ENCODE measurements around the gene CBLN3. TPM values are rescaled to one million over a fixed set of nuclear protein-coding genes. Genes with fewer than 3 reads are reported as not detected.
"Not testable (repeated sequence)": the region's sequence is repeated elsewhere in the genome, so short reads cannot be mapped to it uniquely, and the experiment has no call there.

Gene CBLN3
- total RNA-seq, 1 donor from 2014 or later: 0.47 TPM

DNA sequence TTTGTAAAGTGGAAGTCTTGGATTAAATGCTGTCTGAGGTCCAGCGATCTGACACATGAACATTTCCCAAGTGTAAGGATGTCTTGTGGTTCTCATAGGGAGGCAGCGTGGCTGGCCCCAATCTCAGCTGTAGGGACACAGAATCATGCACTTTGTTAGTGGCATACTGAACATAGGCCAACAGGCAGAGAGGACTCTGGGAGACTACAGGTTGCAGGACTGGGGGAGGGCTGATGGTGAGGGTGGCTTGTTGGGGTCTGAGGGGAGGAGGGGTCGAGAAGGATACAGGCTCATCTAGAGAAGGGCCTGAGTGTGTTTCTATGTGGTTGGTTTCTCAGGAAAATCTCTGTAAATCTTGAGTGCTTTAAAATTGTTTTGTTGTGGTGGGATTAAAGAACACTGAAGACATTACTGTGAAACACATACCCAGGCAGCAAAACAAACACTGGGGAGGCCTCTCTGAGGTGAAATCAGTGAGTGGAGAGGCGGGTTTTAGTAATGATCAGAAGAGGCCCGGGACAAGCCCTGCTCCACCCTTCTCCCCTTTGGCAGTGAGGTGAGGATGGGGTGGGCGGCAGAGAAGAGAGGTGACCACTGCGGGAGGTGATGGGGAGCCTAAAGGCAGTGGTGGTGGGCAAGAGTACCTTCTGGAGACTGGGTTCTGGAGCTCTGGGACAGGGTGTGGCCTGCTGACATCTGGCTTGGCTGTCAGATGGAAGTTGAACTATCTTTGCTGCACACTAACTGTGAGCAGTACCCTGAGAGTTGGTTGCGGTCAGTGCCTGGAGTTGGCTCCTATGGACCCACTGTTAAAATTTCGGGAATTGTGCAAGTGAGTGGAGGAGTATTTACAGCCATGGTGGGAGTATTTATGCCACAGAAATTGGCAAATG, 27.4 kb downstream of the CBLN3 start:
- DNase-seq: no peak

GRCh38 chr14:24399999-24400718, 29.3 kb downstream of the CBLN3 start:
- no peak for DNase-seq

- no peak for DNase-seq
Observed at GRCh38 chr14:24399447-24399822, 30.0 kb downstream of the CBLN3 start.

DNA sequence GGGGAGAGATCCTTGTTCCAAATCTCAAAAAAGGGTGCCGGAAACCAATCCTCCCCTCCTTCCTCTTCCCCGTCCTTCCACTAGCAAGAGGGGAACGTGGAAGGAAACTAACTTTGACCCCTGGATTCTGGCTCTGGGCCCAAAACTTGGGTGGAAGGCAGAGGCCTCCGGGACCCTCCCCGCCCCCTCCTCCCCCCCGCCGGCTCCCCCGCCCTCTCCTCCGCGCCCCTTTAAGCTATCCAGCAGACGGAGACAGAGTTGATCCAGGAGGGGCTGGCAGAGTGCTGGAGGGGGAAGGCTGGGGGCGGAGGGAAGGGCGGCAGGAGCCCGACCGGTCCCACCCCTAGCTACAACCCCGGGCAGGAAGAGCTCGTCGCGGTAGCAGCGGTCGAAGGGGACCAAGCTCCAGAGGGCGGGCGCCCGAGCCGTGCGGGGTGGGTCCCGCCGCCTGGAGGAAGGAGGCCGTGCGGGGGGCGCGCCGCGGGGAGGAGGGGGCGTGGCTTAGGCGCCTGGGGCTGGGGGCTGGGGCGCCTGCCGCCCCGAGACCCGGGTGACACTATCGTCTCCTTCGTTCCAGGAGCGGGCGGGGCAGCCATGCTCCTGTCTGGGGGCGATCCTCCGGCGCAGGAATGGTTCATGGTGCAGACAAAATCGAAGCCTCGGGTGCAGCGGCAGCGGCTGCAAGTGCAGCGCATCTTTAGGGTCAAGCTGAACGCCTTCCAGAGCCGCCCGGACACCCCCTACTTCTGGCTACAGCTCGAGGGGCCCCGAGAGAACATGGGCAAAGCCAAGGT, 30.6 kb downstream of the CBLN3 start, which contains the start of gene NYNRIN:
TSS of gene NYNRIN (plus strand) at position 351 of the 794 bp plus-strand sequence. CDS start at position 595, 244 bp downstream.
- no peak for DNase-seq

DNA sequence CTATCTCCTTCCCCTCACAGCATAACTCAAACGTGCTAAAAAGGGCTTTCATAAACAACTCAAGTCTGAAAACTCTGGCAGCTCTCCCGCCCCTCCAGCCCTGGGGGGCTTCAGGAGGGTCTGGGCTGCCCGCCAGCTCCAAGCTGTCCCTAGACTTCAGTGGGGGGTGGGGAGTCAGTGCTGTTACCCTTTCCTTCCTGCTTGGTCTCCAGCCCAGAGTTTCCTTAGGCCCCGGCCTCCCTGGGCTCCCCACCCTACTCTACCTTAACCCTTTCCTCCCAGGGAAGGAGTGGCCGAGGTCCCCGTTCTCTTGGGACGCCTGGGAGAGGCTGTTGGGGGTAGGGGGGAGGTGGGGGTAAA, 31.2 kb downstream of the CBLN3 start:
- DNase-seq: no peak

DNA sequence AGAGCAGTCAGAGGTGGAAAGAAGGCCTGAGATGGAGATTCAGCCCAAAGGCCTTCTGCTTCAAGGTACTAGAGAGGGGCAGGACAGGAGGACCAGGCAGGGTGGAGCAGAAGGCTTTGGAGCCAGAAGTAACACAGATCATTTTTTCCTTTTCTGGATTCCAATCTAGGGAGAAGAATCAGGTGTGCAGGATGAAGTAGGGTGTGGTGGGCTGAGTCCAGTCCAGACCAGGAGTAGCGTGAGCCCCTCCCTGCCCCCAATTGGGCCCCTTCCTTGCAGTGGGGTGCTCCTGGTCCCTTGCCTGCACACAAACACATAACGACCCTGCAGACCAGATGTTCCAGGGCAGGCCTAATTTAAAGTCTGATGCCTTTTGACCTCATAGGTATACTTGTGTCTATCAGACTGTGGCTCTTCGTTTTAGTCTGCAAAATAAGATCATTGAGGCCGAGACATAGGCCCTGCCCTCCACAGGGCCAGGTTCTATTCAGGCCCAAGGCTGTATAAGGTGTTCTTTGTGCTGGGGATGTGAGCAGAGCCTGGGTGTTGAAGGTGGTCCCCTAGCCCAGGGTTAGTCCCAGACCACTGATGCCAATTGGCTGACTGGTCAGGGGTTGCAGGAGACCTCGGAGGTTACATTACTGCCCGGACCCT, 31.7 kb downstream of the CBLN3 start:
- no peak for DNase-seq

DNA sequence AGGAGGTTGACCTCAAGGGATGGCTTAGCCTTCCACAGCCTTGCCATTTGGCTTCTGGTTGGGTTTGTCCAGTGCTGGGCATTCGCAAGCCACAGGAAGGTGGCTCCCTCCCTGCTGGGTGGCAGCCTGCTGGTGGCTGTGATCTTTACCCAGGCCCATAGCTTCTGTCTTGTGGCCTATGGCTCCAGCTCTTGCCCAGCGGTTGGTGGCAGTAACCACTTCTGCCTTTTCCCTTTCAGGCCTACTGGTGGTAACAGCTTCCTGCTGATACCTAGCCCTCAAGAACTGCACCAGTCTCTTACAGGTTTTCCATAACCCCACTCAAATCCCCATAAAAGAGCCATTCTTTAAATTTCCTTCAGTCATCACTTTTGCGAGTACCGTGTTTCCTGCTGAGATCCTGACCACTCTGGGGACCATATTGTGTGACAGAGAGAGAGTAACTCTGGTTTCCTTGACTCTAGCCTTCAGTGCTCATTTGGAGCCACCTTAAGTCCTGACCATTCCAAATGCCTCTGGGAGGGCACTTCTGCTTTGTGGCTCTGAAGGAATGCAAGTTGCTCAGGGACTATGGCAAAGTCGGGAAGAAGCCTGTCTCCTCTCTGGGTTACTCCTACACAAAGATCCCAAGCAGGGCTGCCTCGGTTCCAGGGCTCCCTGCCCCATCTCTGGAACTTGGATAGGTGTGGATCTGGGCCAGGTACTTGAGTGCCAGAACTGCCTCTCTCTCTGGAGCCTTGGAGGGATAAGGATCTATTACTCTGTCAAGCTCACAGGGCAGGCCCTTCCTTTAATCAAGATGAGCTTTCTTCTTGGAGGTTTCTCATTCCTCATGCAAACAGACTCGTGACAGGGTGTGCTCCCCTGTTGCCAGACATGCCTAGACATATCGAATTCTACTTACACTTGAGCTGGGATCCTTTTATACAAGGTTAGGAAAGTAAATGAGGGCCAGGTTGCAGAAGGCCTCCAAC, 33.6 kb downstream of the CBLN3 start:
- no peak for DNase-seq

- DNase-seq: no peak
Observed at GRCh38 chr14:24394275-24394674, 35.2 kb downstream of the CBLN3 start.

- no peak for DNase-seq
Observed at GRCh38 chr14:24392325-24393091, 37.0 kb downstream of the CBLN3 start.

DNA sequence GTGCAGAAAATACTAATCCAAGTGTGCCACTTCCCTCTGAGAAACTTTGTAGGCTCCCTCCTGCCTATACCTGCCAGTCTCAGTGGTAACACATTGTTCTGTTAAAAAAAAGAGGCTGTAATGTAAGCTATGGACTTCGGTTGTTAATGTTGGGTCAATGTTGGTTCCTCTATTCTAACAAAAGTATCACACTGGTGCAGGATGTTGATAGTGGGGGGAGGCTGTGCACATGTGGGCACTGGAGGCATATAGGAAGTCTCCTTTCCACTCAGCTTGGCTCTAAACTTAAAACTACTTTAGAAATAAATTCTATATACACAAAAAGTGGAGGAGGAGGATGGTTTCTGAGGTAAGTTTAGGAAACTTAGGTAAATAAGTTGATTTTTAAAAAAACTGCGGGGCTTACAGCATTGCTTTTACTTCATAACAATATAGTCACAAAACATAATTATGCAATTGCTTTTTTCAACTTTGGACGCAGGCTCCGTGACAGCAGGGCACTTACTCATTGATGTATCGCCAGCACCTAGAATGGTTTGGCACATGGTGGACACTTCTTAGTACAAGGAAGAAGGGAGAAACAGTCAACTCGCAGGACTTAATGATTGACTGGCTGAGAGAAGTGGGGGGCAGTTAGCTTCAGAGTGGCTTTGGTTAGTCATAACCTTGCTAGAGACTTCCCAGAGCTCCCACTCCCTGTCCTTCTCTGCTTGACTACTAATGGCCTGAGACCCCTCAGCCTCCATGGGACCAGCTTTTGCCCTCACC, 38.6 kb downstream of the CBLN3 start:
- DNase-seq: no peak

DNA sequence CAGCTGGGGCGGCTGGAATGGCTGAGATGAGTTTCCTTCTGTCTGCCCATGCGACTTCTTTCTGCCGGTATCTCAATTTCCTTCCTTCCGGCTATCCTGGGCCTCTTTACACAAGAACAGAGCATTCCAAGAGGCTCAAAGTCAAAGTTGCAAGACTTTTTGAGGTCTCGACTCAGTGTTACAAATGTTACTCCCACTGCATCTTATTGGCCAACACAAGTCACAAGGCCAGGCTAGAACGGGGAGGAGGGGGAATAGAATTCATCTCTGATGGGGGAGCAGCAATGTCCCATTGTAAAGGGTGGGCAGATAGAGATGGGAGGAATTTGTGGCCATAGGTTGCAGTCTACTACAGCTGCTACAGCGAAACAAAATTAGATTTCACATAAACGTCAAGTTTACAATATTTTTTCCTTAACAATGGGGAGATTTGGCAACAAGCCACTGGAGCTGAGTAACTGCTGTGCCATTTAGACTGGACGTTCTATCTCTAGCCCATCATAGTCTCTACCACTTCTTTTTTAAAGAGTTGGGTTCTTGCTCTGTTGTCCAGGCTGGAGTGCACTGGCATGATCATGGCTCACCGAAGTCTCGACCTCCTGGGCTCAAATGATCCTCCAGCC, 40.1 kb downstream of the CBLN3 start:
- no peak for DNase-seq

DNA sequence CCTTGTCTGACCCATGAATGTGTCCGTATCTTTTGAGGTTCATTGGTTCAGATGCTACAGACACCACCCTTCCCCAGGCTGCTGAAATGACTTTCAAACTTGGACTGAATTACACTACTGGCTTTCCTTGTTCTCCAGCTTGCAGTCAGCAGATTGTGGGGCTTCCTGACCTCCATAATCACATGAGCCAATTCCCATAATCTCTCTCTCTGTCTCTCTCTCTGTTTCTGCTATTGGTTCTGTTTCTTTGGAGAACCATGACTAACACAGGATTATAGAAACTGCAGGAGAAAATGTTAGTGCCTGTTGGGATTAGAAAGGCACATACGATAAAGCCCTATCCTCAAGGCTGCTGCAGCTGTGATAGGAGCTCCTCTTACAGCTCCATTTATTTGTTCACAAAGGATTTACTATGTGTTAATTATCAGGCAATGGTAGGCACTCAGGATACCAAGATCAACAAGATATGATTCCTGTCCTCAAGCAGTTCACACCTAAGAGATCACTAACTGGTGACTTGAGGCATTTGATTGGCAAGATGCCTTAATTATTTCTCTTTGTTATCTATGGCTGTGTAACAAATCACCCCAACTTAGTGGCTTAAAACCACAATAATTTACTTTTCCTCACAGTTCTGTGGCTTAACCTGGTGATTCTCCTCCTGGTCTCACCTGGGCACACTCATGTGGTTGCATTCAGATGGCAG, 40.8 kb downstream of the CBLN3 start:
- DNase-seq: no peak

DNA sequence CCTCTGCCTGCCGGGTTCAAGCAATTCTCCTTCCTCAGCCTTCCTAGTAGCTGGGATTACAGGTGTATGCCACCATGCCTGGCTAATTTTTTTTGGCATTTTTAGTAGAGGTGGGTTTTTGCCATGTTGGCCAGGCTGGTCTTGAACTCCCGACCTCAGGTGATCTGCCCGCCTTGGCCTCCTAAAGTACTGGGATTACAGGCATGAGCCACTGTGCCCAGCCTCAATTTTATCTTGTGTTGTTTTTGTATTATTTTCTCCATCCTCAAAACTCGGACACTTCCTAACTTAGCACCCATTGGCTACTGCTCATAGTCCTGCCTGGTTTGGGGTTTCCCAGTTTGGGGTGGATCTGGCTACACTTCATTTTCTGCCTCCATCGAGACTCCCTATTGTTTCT, 41.9 kb downstream of the CBLN3 start:
- DNase-seq: not testable (repeated sequence)

GRCh38 chr14:24387009-24387345, 42.5 kb downstream of the CBLN3 start:
- DNase-seq: no peak

DNA sequence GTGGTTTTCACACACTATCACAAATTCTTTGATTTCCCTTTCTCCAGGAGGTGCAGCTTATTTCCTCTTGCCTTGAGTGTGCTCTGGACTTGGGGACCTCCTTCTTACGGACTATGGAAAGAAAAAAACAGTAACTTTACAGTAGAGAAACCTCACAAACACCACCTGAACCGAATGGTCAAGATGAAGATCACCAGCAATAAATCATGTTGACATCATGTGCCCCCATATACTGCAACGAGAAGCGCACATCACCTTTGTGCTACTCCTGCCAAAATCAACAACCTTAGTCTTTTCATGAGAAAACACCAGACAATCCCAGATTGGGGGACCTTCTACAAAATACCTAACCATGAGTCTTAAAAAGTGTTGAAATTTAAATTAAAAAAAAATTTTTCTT, 43.9 kb downstream of the CBLN3 start:
- no peak for DNase-seq

- DNase-seq: no peak
Observed at GRCh38 chr14:24384169-24384568, 45.3 kb downstream of the CBLN3 start.

DNA sequence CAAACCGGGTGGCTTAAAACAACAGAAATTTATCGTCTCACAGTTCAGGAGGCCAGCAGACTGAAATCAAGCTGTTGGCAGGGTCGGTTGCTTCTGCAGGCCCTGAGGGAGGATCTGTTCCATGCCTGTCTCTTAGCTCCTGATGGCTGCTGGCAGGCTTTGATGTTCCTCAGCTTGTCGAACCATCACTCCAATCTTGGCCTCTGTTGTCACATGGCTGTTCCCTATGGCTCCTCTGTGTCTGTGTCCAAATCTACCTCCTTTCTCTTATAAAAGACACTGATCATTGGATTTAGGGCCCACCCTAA, 47.5 kb downstream of the CBLN3 start:
- DNase-seq: no peak

DNA sequence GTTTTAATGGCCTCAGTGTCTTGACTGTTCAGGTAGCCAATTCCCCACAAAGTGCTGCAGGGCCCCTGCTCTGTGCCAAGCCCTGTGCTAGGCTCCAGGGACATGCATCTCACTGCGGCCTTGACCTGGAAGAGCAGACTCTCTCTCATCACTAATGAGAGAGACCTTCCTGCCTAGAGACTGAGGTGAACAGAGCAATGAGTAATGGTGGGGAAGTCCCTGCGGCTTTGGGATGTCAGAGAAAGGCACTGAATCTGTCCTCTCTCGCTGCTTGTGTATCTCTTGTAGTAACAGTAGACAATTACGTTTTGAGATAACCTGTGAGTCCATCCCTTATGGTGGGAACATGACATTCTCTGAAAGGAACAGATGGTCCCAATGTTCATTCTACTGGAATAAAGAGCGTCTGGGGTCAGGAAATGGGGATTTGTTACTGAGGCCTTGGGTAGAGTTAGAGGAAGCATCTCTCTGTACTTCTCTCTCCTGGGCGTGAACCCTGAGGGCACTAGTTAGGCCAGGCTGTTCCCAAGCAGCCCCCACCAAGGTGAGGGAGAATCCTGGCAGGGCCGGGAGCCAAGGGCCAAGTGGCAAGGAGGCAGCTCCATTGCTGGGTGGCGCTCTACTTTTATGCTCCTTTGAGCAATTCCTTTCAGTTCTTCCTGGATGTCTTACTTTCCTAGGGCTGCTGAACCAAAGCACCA, 48.0 kb downstream of the CBLN3 start:
- DNase-seq: no peak
